Measurements from ENCODE around the gene CORO6. TPM values are rescaled to one million over a fixed set of nuclear protein-coding genes. Genes with fewer than 3 reads are reported as not detected.

The CORO6 gene
- polyA plus RNA-seq, 3 donors: 1.3 TPM; not detected in 2

DNA sequence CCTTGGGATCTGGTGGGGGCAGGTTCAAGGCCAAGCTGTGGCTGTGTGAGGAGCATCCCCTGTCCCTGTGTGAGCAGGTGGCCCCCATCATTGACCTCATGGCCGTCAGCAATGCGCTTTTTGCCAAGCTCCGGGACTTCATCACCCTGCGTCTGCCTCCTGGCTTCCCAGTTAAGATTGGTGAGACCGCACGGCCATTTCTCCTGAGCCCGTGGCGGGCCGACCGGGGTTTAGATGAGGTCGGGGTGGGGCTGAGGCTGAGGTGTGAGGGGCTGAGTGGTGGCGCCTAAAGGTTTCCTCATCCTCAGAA is 10.7 kb downstream of the CORO6 start:
- H3K4me1 ChIP-seq (ENCODE audit: control insufficient read depth in 1 of 2, insufficient read depth in 2 of 2, low read length in 2 of 2): peaks cover 40 to 45% of the 10 kb centered on the region in 2 donors
- no peak overlapping the region for H3K27ac Mint-ChIP-seq
- 98% methylated on average over 4 of the region's 12 CpGs for WGBS (ENCODE audit: insufficient coverage)

DNA sequence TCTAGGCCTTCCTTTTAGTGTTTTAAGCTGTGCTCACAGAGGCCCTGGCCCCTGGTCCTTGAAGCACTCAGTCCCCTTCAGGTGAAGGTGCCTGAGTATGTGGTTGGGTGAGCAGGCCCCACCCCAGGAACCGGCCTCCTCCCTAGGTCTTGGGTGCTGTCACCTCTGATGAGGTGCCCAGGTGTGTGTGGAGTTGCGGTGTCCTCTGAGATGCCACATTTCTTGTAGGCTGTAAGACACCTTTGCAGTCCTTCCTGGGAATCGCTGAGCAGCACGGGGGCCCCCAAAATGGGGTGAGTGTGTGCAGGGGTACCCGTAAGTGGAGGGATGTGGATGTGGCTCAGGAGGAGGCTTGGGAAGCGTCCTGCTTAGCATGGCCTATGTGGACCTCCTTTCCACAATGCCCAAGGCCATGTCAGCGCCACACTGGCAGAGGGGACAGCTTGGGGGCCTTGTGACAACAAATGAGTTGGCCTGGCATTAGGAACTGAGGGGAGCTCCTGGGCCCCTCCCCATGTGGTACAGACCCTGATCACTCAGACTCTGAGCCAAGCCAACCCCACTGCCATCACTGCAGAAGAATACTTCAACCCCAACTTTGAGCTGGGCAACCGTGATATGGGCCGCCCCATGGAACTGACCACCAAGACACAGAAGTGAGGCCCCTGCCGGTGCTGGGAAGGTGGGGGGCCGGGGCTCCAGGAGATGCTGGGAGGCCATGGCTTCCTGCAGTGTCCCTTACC is 11.2 kb downstream of the CORO6 start:
- Histone ChIP-seq H3K4me1 (ENCODE audit: control insufficient read depth in 1 of 2, insufficient read depth in 2 of 2, low read length in 2 of 2) (peaks cover 35 to 40% of the 10 kb centered on the region in 2 donors), H3K36me3 (replicated peaks in 1 of 2; ENCODE audit: control insufficient read depth in 1 of 2, insufficient read depth in 2 of 2, low read length in 2 of 2) (no peaks in the 10 kb centered on the region), H3K9ac (ENCODE audit: insufficient read depth, low read length, poor library complexity, severe bottlenecking) (no peak overlapping the region), H3K27ac (ENCODE audit: low read depth in 1 of 2, low read length in 2 of 2) (no peak overlapping the region), H3K9me3 (replicated peaks in 1 of 2; ENCODE audit: control insufficient read depth in 1 of 2, insufficient read depth in 1 of 2, low read length in 2 of 2) (no peaks in the 10 kb centered on the region), H2AFZ (ENCODE audit: insufficient read depth, low read depth, low read length, poor library complexity, severe bottlenecking) (no peak overlapping the region), H3K27me3 (ENCODE audit: control insufficient read depth in 2 of 2, insufficient read depth in 2 of 2, low read length in 2 of 2) (peaks cover 5 to 32% of the 10 kb centered on the region in 2 donors), H4K20me1 (ENCODE audit: insufficient read depth, low read length) (peaks cover 22% of the 10 kb centered on the region), H3K79me2 (ENCODE audit: insufficient read depth, low read length) (no peaks in the 10 kb centered on the region), H3K4me3 (replicated peaks in 1 of 3; ENCODE audit: low read depth in 2 of 3, low read length in 3 of 3) (no peak overlapping the region), H3K4me2 (replicated peaks; ENCODE audit: extremely low read depth, low read length, poor library complexity, severe bottlenecking) (no peak overlapping the region)
- TF ChIP-seq CTCF (IDR thresholded peaks at IDR 0.05): no peak
- H3K27me3 Mint-ChIP-seq (ENCODE audit: low read depth in 3 of 3): peaks cover 30 to 40% (median 30%) of the 10 kb centered on the region in 3 donors
- H3K27ac Mint-ChIP-seq: no peak overlapping the region
- no peak for DNase-seq
- peak overlapping the region in 1 of 2 donors; percentile 2 for H3K4me3 Mint-ChIP-seq
- H3K4me1 Mint-ChIP-seq: peaks cover 29% of the 10 kb centered on the region
- H3K36me3 Mint-ChIP-seq: no peaks in the 10 kb centered on the region
- H3K9me3 Mint-ChIP-seq: peaks cover 0 to 7% (median 1%) of the 10 kb centered on the region in 7 donors
- intact Hi-C loops (cut with micrococcal nuclease): loop anchor here in 1 of 2 donors (10.0 kb wide), 1 partner anchor 47 kb away; the partner anchor contains the start of genes ABHD15 and TP53I13
- 94% methylated on average over 8 of the region's 11 CpGs for WGBS (ENCODE audit: insufficient coverage)

More for the DNA sequence above, 10.7 kb downstream of the CORO6 start:
- Mint-ChIP-seq H3K4me3 (peak overlapping the region in 1 of 2 donors; percentile 46), H3K4me1 (peaks cover 35% of the 10 kb centered on the region), H3K27me3 (ENCODE audit: low read depth in 3 of 3) (peaks cover 35 to 45% (median 36%) of the 10 kb centered on the region in 3 donors), H3K9me3 (peaks cover 0 to 7% (median 1%) of the 10 kb centered on the region in 7 donors), H3K36me3 (no peaks in the 10 kb centered on the region)
- no peaks in the 10 kb centered on the region for H3K9me3 ChIP-seq (replicated peaks in 1 of 2; ENCODE audit: control insufficient read depth in 1 of 2, insufficient read depth in 1 of 2, low read length in 2 of 2)
- no peaks in the 10 kb centered on the region for H3K36me3 ChIP-seq (replicated peaks in 1 of 2; ENCODE audit: control insufficient read depth in 1 of 2, insufficient read depth in 2 of 2, low read length in 2 of 2)
- H3K4me3 ChIP-seq (replicated peaks in 1 of 3; ENCODE audit: low read depth in 2 of 3, low read length in 3 of 3): no peak overlapping the region
- H4K20me1 ChIP-seq (ENCODE audit: insufficient read depth, low read length): peaks cover 27% of the 10 kb centered on the region
- DNase-seq: no peak
- no peak for TF ChIP-seq CTCF (IDR thresholded peaks at IDR 0.05)
- no peak overlapping the region for H3K27ac ChIP-seq (ENCODE audit: low read depth in 1 of 2, low read length in 2 of 2)
- H3K9ac ChIP-seq (ENCODE audit: insufficient read depth, low read length, poor library complexity, severe bottlenecking): no peak overlapping the region
- H3K4me2 ChIP-seq (replicated peaks; ENCODE audit: extremely low read depth, low read length, poor library complexity, severe bottlenecking): no peak overlapping the region
- intact Hi-C loops (cut with micrococcal nuclease): loop anchor here in 1 of 2 donors (10.0 kb wide), 1 partner anchor 47 kb away; the partner anchor contains the start of genes ABHD15 and TP53I13
- no peak overlapping the region for H2AFZ ChIP-seq (ENCODE audit: insufficient read depth, low read depth, low read length, poor library complexity, severe bottlenecking)
- peaks cover 7 to 37% of the 10 kb centered on the region in 2 donors for H3K27me3 ChIP-seq (ENCODE audit: control insufficient read depth in 2 of 2, insufficient read depth in 2 of 2, low read length in 2 of 2)
- no peaks in the 10 kb centered on the region for H3K79me2 ChIP-seq (ENCODE audit: insufficient read depth, low read length)

Data from CD14-positive monocyte (primary cell).